ENCODE data around the gene BRAF.

BRAF gene

GRCh38 chr7:140926021-140926817 is 1.5 kb upstream of the BRAF start:
- DNase-seq (ENCODE audit: low read depth in 2 of 2), result no peak
- no peak overlapping the region for H3K4me3 ChIP-seq (replicated peaks in 1 of 2; ENCODE audit: low read depth in 2 of 2, low read length in 2 of 2)
- no peak for TF ChIP-seq CTCF (IDR thresholded peaks at IDR 0.05; ENCODE audit: low read depth, low read length)

DNA sequence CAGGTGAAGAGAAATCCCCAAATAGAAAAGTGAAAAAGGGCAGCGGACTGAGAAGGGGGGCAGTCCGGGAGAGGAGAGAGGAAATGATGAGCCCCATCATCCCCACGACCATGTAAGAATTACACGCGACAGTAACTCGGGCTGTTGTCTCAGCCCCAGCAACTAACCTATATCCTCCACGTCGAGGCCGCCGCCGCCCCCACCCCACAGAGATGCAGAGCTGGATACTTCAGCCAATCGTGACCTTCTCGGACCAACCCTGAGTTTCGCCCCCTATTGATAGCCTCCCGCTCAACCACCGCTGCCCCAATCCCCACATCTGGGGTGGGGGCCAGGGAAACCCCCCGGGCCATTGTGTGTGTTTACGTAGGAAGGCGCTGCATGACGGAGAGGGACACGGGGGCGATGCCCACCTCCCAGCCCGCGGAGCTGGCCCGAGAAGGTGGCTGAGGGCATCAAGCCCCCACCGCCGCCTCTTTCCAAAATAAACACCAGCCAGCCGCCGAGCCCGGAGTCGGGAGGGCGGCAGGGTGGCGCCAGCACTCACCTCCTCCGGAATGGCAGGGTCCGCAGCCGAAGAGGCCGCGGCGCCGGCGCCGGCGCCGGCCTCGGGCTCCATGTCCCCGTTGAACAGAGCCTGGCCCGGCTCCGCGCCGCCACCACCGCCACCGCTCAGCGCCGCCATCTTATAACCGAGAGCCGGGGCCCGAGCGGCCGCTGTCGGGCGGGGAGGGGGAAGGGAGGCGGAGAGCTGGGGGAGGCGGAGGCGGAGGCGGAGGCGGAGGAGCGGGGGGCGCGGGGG is 509 bp downstream of the BRAF start:
- TF ChIP-seq CTCF (IDR thresholded peaks at IDR 0.05; ENCODE audit: low read depth, low read length), result peak; percentile 54
- peak; percentile 63 to 66 for DNase-seq (ENCODE audit: low read depth in 2 of 2)
- H3K4me3 ChIP-seq (replicated peaks in 1 of 2; ENCODE audit: low read depth in 2 of 2, low read length in 2 of 2), result peak overlapping the region; percentile 83 to 90

- H3K4me3 ChIP-seq (replicated peaks in 1 of 2; ENCODE audit: low read depth in 2 of 2, low read length in 2 of 2), result peak overlapping the region; percentile 83 to 90
- TF ChIP-seq CTCF (IDR thresholded peaks at IDR 0.05; ENCODE audit: low read depth, low read length), result no peak
- peak; percentile 28 to 35 for DNase-seq (ENCODE audit: low read depth in 2 of 2)
Measured at GRCh38 chr7:140923358-140924006, 1.2 kb downstream of the BRAF start.

GRCh38 chr7:140922741-140923345 is 1.9 kb downstream of the BRAF start:
- TF ChIP-seq CTCF (IDR thresholded peaks at IDR 0.05; ENCODE audit: low read depth, low read length), result no peak
- no peak for DNase-seq (ENCODE audit: low read depth in 2 of 2)
- H3K4me3 ChIP-seq (replicated peaks in 1 of 2; ENCODE audit: low read depth in 2 of 2, low read length in 2 of 2), result peak overlapping the region in 1 of 2 donors; percentile 83

DNA sequence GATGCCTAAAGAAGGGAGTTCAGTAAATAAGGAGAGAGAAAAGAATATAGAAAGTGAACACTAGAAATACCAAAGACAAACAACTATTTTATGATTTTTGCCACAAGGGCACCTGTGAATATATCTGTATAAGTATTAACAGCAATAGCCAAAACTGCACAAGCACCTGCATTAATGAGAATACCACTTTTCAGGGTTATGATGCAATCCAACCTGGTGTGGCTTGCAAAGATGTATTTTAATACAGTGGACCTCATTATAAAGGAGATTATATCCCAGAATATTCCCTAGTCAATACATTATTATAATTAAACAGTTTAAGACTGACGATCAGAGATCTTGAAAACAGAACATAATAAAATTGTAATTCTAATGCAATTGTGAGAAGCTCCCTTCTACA is 4.0 kb downstream of the BRAF start:
- DNase-seq (ENCODE audit: low read depth in 2 of 2), result no peak
- no peak for TF ChIP-seq CTCF (IDR thresholded peaks at IDR 0.05; ENCODE audit: low read depth, low read length)
- no peak overlapping the region for H3K4me3 ChIP-seq (replicated peaks in 1 of 2; ENCODE audit: low read depth in 2 of 2, low read length in 2 of 2)

- TF ChIP-seq CTCF (IDR thresholded peaks at IDR 0.05; ENCODE audit: low read depth, low read length), result no peak
- H3K4me3 ChIP-seq (replicated peaks in 1 of 2; ENCODE audit: low read depth in 2 of 2, low read length in 2 of 2), result no peak overlapping the region
- DNase-seq (ENCODE audit: low read depth in 2 of 2), result no peak
Measured at GRCh38 chr7:140918236-140918635, 6.5 kb downstream of the BRAF start.
